ENCODE results near the gene GALP. TPM values are rescaled to one million over a fixed set of nuclear protein-coding genes. Genes with fewer than 3 reads are reported as not detected.
"Not testable (repeated sequence)": the region's sequence is repeated elsewhere in the genome, so short reads cannot be mapped to it uniquely, and the experiment has no call there.

The GALP gene
- total and polyA plus RNA-seq, 2 donors (not counting 3 experiments of a cell fraction or from before 2014, with no cell fraction given): not detected

- ChIA-PET CTCF (interaction anchor here (1.0 kb wide), 1 partner anchor 91 kb away, joined by 3 read pairs; no protein-coding TSS in a partner anchor), POLR2A (no interaction called here)
- dilution Hi-C loops (cut with MboI; ENCODE audit: extremely low pct_ligation_motif_present, low sequenced_read_pairs): no loop called here
- Histone ChIP-seq H3K4me3 (replicated peaks in 1 of 3; ENCODE audit: insufficient read depth in 1 of 3, low read depth in 1 of 3, low read length in 3 of 3) (no peak overlapping the region), H3K27me3 (ENCODE audit: control insufficient read depth in 2 of 2, insufficient read depth in 2 of 2, low read length in 2 of 2) (peaks cover 0 to 3% of the 10 kb centered on the region in 2 experiments), H3K9me1 (replicated peaks; ENCODE audit: control insufficient read depth, extremely low read depth, insufficient read depth, low read length) (no peaks in the 10 kb centered on the region), H2AFZ (ENCODE audit: low read depth, low read length) (no peak overlapping the region), H3K4me2 (ENCODE audit: insufficient read depth, low read length) (no peak overlapping the region), H4K20me1 (replicated peaks; ENCODE audit: control insufficient read depth, extremely low read depth, insufficient read depth, low read length) (no peaks in the 10 kb centered on the region), H3K4me1 (ENCODE audit: control insufficient read depth, extremely low read depth, insufficient read depth, low read length) (peaks cover 4% of the 10 kb centered on the region), H3K27ac (ENCODE audit: insufficient read depth, low read depth, low read length) (no peak overlapping the region), H3K9ac (replicated peaks; ENCODE audit: extremely low read depth, insufficient read depth, low read length) (no peak overlapping the region), H3K79me2 (ENCODE audit: control insufficient read depth, insufficient read depth, low read length) (no peaks in the 10 kb centered on the region), H3K9me3 (replicated peaks; ENCODE audit: control insufficient read depth, insufficient read depth, low read length) (no peaks in the 10 kb centered on the region), H3K36me3 (ENCODE audit: control insufficient read depth in 2 of 2, extremely low read depth in 1 of 2, insufficient read depth in 2 of 2, low read length in 2 of 2) (no peaks in the 10 kb centered on the region)
- DNase-seq (ENCODE audit: low read depth, low spot score) (no peak), FAIRE-seq (peak; percentile 60)
- intact Hi-C loops (cut with micrococcal nuclease): no loop called here
- TF ChIP-seq JUN (IDR thresholded peaks at IDR 0.05; ENCODE audit: borderline replicate concordance, insufficient read depth, insufficient read length, low read depth) (no peak), FOS (IDR thresholded peaks at IDR 0.05; ENCODE audit: borderline replicate concordance, insufficient read depth, low read length) (peak; percentile 22), MYC (IDR thresholded peaks at IDR 0.05; ENCODE audit: low read depth, low read length) (no peak), POLR2A (IDR thresholded peaks at IDR 0.05; ENCODE audit: low read depth, low read length) (no peak), GATA2 (IDR thresholded peaks at IDR 0.05; ENCODE audit: insufficient read depth, insufficient read length, low read depth, low read length) (no peak), EZH2 (IDR thresholded peaks at IDR 0.05; ENCODE audit: borderline replicate concordance, low read depth, low read length, severe bottlenecking) (no peak)
- no TSS peak for BruUV-seq (replicated peaks)
Measured at GRCh38 chr19:56218961-56219360, 43.2 kb downstream of the GALP start.

DNA sequence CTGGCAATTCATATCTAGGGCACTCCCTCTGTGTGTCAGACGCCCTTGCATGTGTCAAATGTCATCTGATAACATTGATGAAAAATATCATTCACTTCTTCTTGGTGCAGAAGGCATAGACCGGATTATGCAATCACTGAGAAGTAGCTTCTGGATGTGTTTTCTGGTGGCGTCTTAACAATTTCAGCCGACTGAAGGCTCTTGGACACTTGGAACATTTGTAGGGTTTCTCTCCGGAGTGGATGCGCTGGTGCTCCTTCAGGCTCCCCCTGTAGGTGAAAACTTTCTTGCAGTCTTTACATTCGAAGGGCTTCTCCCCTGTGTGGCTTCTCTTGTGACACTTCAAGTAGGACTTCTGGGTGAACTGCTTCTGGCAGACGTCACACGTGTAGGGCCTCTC lies 45.6 kb downstream of the GALP start:
- H3K27ac ChIP-seq (ENCODE audit: insufficient read depth, low read depth, low read length); H3K4me3 ChIP-seq (replicated peaks in 1 of 3; ENCODE audit: insufficient read depth in 1 of 3, low read depth in 1 of 3, low read length in 3 of 3); H2AFZ ChIP-seq (ENCODE audit: low read depth, low read length); BruUV-seq (replicated peaks); H3K36me3 ChIP-seq (ENCODE audit: control insufficient read depth in 2 of 2, extremely low read depth in 1 of 2, insufficient read depth in 2 of 2, low read length in 2 of 2); H3K79me2 ChIP-seq (ENCODE audit: control insufficient read depth, insufficient read depth, low read length); H3K4me1 ChIP-seq (ENCODE audit: control insufficient read depth, extremely low read depth, insufficient read depth, low read length); H3K4me2 ChIP-seq (ENCODE audit: insufficient read depth, low read length); POLR2A ChIA-PET; H3K27me3 ChIP-seq (ENCODE audit: control insufficient read depth in 2 of 2, insufficient read depth in 2 of 2, low read length in 2 of 2); dilution Hi-C loops (cut with MboI; ENCODE audit: extremely low pct_ligation_motif_present, low sequenced_read_pairs); DNase-seq (ENCODE audit: low read depth, low spot score); H3K9me3 ChIP-seq (replicated peaks; ENCODE audit: control insufficient read depth, insufficient read depth, low read length); H4K20me1 ChIP-seq (replicated peaks; ENCODE audit: control insufficient read depth, extremely low read depth, insufficient read depth, low read length); H3K9ac ChIP-seq (replicated peaks; ENCODE audit: extremely low read depth, insufficient read depth, low read length); intact Hi-C loops (cut with micrococcal nuclease); H3K9me1 ChIP-seq (replicated peaks; ENCODE audit: control insufficient read depth, extremely low read depth, insufficient read depth, low read length): not testable (repeated sequence)
- CTCF ChIA-PET: interaction anchor here (0.9 to 1.5 kb wide), 8 partner anchors 32 to 155 kb away, joined by 3 to 6 read pairs (median 4); no protein-coding TSS in a partner anchor
- peak; percentile 68 for FAIRE-seq
- TF ChIP-seq, protein P1, sequence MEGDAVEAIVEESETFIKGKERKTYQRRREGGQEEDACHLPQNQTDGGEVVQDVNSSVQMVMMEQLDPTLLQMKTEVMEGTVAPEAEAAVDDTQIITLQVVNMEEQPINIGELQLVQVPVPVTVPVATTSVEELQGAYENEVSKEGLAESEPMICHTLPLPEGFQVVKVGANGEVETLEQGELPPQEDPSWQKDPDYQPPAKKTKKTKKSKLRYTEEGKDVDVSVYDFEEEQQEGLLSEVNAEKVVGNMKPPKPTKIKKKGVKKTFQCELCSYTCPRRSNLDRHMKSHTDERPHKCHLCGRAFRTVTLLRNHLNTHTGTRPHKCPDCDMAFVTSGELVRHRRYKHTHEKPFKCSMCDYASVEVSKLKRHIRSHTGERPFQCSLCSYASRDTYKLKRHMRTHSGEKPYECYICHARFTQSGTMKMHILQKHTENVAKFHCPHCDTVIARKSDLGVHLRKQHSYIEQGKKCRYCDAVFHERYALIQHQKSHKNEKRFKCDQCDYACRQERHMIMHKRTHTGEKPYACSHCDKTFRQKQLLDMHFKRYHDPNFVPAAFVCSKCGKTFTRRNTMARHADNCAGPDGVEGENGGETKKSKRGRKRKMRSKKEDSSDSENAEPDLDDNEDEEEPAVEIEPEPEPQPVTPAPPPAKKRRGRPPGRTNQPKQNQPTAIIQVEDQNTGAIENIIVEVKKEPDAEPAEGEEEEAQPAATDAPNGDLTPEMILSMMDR (IDR thresholded peaks at IDR 0.05; ENCODE audit: extremely low read depth in 1 of 2, insufficient read depth in 1 of 2, low read depth in 1 of 2, low read length in 2 of 2): peak; percentile 5 to 10
